ENCODE measurements around the gene DGKQ.

GRCh38 chr4:991451-992296 lies 18.3 kb upstream of the DGKQ start:
- no peak for TF ChIP-seq REST (IDR thresholded peaks at IDR 0.05; ENCODE audit: insufficient read depth in 1 of 2, low read depth in 2 of 2, low read length in 2 of 2)
- TF ChIP-seq TAF1 (IDR thresholded peaks at IDR 0.05; ENCODE audit: borderline replicate concordance, insufficient read depth, low read length) = no peak
- TF ChIP-seq POLR2AphosphoS5 (IDR thresholded peaks at IDR 0.05; ENCODE audit: low read depth, low read length) = no peak
- no peak for TF ChIP-seq SIN3A (IDR thresholded peaks at IDR 0.05; ENCODE audit: borderline replicate concordance, insufficient read depth, low read length)
